K562 (cell line): Measurements from ENCODE around the gene TTC9C. TPM values are rescaled to one million over a fixed set of nuclear protein-coding genes. Genes with fewer than 3 reads are reported as not detected.

ENCODE experiments used
- ARHGAP35 ChIP-seq: fragments of 450-650 bp; IDR thresholded peaks from 2 replicates; pipeline ENCODE4 v1.6.1; 2018; ENCODE audit not compliant: partially characterized antibody
- ARNT ChIP-seq, 2 experiments: fragments of 450-650 bp; IDR thresholded peaks; 2 replicates each; pipeline ENCODE4 v1.6.1; 2016; ENCODE audit warnings: mild to moderate bottlenecking in 1 of 2
- ATF3 ChIP-seq, 2 experiments: fragments of 450-650 bp in 1 of 2; sonication (generic) in 1 of 2; formaldehyde crosslinking in 1 of 2; IDR thresholded peaks in 1 of 2; conservative IDR thresholded peaks in 1 of 2; 2 replicates each; pipeline versions ENCODE4 v1.6.1 to v1.8.1; 2016 to 2023; ENCODE audit warnings: mild to moderate bottlenecking in 2 of 2, moderate library complexity in 2 of 2, inconsistent platforms in 1 of 2, missing genetic modification reagents in 1 of 2
- CHD4 ChIP-seq: fragments of 200-600 bp; sonication (generic); IDR thresholded peaks from 3 replicates; pipeline ENCODE4 v1.6.1; 2012; ENCODE audit warnings: low read depth, mild to moderate bottlenecking, mixed read lengths, low read length, inconsistent platforms; ENCODE audit not compliant: insufficient read depth, insufficient replicate concordance, poor library complexity, severe bottlenecking
- CREB3 ChIP-seq: fragments of 450-650 bp; conservative IDR thresholded peaks from 2 replicates; pipeline ENCODE4 v1.6.1; 2016; ENCODE audit warnings: missing genetic modification characterization, low read depth, mild to moderate bottlenecking, missing compliant biosample characterization, moderate library complexity
- ETS1 ChIP-seq: conservative IDR thresholded peaks from 2 replicates; pipeline ENCODE4 v1.6.1; 2011; ENCODE audit warnings: low read depth, mild to moderate bottlenecking, low read length; ENCODE audit not compliant: control insufficient read depth
- FOXP1 ChIP-seq: sonication (generic); formaldehyde crosslinking; IDR thresholded peaks from 2 replicates; pipeline ENCODE4 v1.8.0; 2022; ENCODE audit warnings: mild to moderate bottlenecking, missing genetic modification reagents
- MTA1 ChIP-seq: fragments of 450-650 bp; IDR thresholded peaks from 2 replicates; pipeline ENCODE4 v1.6.1; 2017; ENCODE audit warnings: borderline replicate concordance
- PRDM10 ChIP-seq: fragments of 450-650 bp; IDR thresholded peaks from 2 replicates; pipeline ENCODE4 v1.6.1; 2018; ENCODE audit not compliant: partially characterized antibody
- PRPF4 ChIP-seq: fragments of 200-400 bp; formaldehyde crosslinking; IDR thresholded peaks from one replicate; pipeline ENCODE4 v1.6.1; 2017; ENCODE audit warnings: low read length, low read depth, mild to moderate bottlenecking; ENCODE audit not compliant: insufficient read depth, poor library complexity, severe bottlenecking
- RFX7 ChIP-seq: fragments of 250-450 bp; sonication (Bioruptor Pico); IDR thresholded peaks from 2 replicates; pipeline ENCODE4 v1.5.1; 2021; ENCODE audit warnings: mild to moderate bottlenecking
- SREBF2 ChIP-seq: sonication (generic); formaldehyde crosslinking; IDR thresholded peaks from 2 replicates; pipeline ENCODE4 v1.4.0; 2020; ENCODE audit warnings: mild to moderate bottlenecking, missing genetic modification reagents
- THAP12 ChIP-seq: fragments of 250-450 bp; sonication (Bioruptor Pico); IDR thresholded peaks from 2 replicates; pipeline ENCODE4 v1.9.0; 2021; ENCODE audit warnings: mild to moderate bottlenecking, inconsistent platforms
- TRIM24 ChIP-seq, 2 experiments: fragments of 450-650 bp; IDR thresholded peaks; 2 replicates each; pipeline ENCODE4 v1.6.1; 2016
- ZNF311 ChIP-seq: fragments of 250-450 bp; sonication (Bioruptor Pico); IDR thresholded peaks from 2 replicates; pipeline ENCODE4 v1.4.0; 2020; ENCODE audit warnings: mild to moderate bottlenecking, moderate library complexity
- ZNF717 ChIP-seq: fragments of 250-450 bp; sonication (Bioruptor Pico); IDR thresholded peaks from 2 replicates; pipeline ENCODE4 v1.5.0; 2021
- polyA plus RNA-seq, 8 experiments: library from polyadenylated mRNA; depleted of rRNA in 4 of 8; stranded (reverse) in 5 of 8; unstranded in 3 of 8; fragments of >200 nt; fragmentation: Nextera tagmentation in 2 of 8; fragmentation: Illumina TruSeq in 1 of 8; extraction: Ambion mirVana in 2 of 8; extraction: Trizol in 1 of 8; gene quantifications; 2 replicates each; pipeline versions ENCODE4 v1.2.1 to v1.2.3, GENCODE V29; 2011 to 2014; ENCODE audit warnings: inconsistent platforms in 1 of 8, missing spikeins in 1 of 8
- total RNA-seq, 7 experiments: library from RNA; depleted of rRNA in 6 of 7; stranded (reverse); fragments of >200 nt in 6 of 7; fragmentation: Illumina TruSeq in 2 of 7; extraction: Trizol in 2 of 7; gene quantifications; 2 replicates each; pipeline versions ENCODE4 v1.2.1 to v1.2.3, GENCODE V29; 2011 to 2021; ENCODE audit warnings: low replicate concordance in 1 of 7

TTC9C gene
- total and polyA plus RNA-seq, 9 of the 15 experiments (the other 6 are each of a cell fraction or from before 2014, with no cell fraction given): 32.8 to 59.0 (median 37.1) TPM

GRCh38 chr11:62726156-62726914, 2.0 kb upstream of the TTC9C start (continued):
- TF ChIP-seq ZNF717: no peak
- no peak for TF ChIP-seq ARHGAP35
- no peak; the same call in 1 of the 2 replicates for TF ChIP-seq FOXP1 (CRISPR knock-in tag)
- TF ChIP-seq ARNT (IDR thresholded peaks at IDR 0.05): no peak
- no peak for TF ChIP-seq CHD4
- no peak for TF ChIP-seq THAP12 (CRISPR knock-in tag)
- TF ChIP-seq MTA1: no peak
- no peak for TF ChIP-seq PRPF4
- TF ChIP-seq ETS1: peak; percentile 23; the same call in 1 of the 2 replicates
- no peak for TF ChIP-seq CREB3 (tag)
- no peak for TF ChIP-seq ATF3 (IDR thresholded peaks at IDR 0.05)
- 0 out of 2 replicates have a peak, but pooled peaks have one; percentile 53 for TF ChIP-seq ATF3 (CRISPR knock-in tag; conservative IDR thresholded peaks at IDR 0.05)
- peak; percentile 44 for TF ChIP-seq PRDM10
- no peak for TF ChIP-seq SREBF2
- TF ChIP-seq TRIM24 (IDR thresholded peaks at IDR 0.05): no peak
- no peak for TF ChIP-seq ZNF311 (CRISPR knock-in tag)
- TF ChIP-seq RFX7: no peak
